ENCODE results near the gene RNMT.

DNA sequence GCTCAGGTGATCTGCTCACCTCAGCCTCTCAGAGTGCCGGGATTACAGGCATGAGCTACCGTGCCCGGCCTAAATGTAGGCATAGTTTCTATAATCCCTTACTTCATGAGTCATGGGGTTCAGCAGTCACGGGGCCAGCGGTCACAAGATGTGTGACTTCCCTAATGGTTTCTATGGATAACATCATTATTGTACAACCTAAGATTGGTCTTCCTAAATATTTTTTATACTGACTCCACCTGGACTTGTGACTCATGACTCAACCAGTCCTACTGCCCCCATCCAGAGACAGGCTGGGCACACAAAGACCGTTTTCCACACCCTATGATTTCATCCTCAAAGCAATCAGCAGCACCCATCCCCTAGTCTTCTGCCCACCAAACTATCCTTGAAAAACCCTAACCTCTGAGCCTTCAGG lies 16.1 kb upstream of the RNMT start:
- TF ChIP-seq, protein P1, sequence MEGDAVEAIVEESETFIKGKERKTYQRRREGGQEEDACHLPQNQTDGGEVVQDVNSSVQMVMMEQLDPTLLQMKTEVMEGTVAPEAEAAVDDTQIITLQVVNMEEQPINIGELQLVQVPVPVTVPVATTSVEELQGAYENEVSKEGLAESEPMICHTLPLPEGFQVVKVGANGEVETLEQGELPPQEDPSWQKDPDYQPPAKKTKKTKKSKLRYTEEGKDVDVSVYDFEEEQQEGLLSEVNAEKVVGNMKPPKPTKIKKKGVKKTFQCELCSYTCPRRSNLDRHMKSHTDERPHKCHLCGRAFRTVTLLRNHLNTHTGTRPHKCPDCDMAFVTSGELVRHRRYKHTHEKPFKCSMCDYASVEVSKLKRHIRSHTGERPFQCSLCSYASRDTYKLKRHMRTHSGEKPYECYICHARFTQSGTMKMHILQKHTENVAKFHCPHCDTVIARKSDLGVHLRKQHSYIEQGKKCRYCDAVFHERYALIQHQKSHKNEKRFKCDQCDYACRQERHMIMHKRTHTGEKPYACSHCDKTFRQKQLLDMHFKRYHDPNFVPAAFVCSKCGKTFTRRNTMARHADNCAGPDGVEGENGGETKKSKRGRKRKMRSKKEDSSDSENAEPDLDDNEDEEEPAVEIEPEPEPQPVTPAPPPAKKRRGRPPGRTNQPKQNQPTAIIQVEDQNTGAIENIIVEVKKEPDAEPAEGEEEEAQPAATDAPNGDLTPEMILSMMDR (conservative IDR thresholded peaks at IDR 0.05): no peak
- TF ChIP-seq EZH2 (IDR thresholded peaks at IDR 0.05; ENCODE audit: low read depth): no peak
